Activated CD8-positive, alpha-beta memory T cell treated with anti-CD3 and anti-CD28 coated beads, Interleukin-2, amount 50 U/mL, for 48 hours (primary cell): ENCODE data around the gene TOP1.
A peak's percentile ranks its signal among the peaks of the same experiment; 100 is the strongest.

Experiments
- DNase-seq: peaks from one replicate; pipeline ENCODE4 v3.0.0-alpha.2; 2020

The TOP1 gene

GRCh38 chr20:41148942-41149341 lies 120.3 kb downstream of the TOP1 start:
- no peak for DNase-seq

- DNase-seq: no peak
Measured at GRCh38 chr20:41150664-41151063, 122.0 kb downstream of the TOP1 start.

GRCh38 chr20:41151134-41151869 lies 122.7 kb downstream of the TOP1 start:
- DNase-seq: no peak

- DNase-seq: no peak
Measured at GRCh38 chr20:41152108-41152757, 123.6 kb downstream of the TOP1 start.

- DNase-seq: no peak
Measured at GRCh38 chr20:41154436-41155176, 126.0 kb downstream of the TOP1 start.

GRCh38 chr20:41155261-41155660 lies 126.6 kb downstream of the TOP1 start:
- DNase-seq: no peak

- no peak for DNase-seq
Measured at GRCh38 chr20:41158082-41158625, 129.5 kb downstream of the TOP1 start.

- no peak for DNase-seq
Measured at GRCh38 chr20:41159547-41159946, 130.9 kb downstream of the TOP1 start.

GRCh38 chr20:41160686-41161085 lies 132.1 kb downstream of the TOP1 start:
- no peak for DNase-seq

GRCh38 chr20:41161886-41162285 lies 133.3 kb downstream of the TOP1 start:
- DNase-seq: no peak

GRCh38 chr20:41162396-41162795 lies 133.8 kb downstream of the TOP1 start:
- no peak for DNase-seq

- DNase-seq: no peak
Measured at GRCh38 chr20:41163821-41164220, 135.2 kb downstream of the TOP1 start.

- no peak for DNase-seq
Measured at GRCh38 chr20:41165001-41165882, 136.6 kb downstream of the TOP1 start.

GRCh38 chr20:41166201-41167117 lies 137.8 kb downstream of the TOP1 start:
- DNase-seq: no peak

- DNase-seq: no peak
Measured at GRCh38 chr20:41167118-41167470, 138.5 kb downstream of the TOP1 start.

GRCh38 chr20:41167481-41168253 lies 139.0 kb downstream of the TOP1 start:
- DNase-seq: no peak

- peak; percentile 48 for DNase-seq
Measured at GRCh38 chr20:41168281-41169161, 139.9 kb downstream of the TOP1 start.

GRCh38 chr20:41169162-41169690 lies 140.6 kb downstream of the TOP1 start:
- DNase-seq: peak; percentile 41

- peak; percentile 51 for DNase-seq
Measured at GRCh38 chr20:41169791-41170351, 141.2 kb downstream of the TOP1 start.
